NCI-H2081 (cell line): ENCODE measurements around the gene SPINK14.

Experiments used
- DNase-seq, 2 experiments: peaks; one replicate each; lab custom pipeline; 2025; lab: John Stamatoyannopoulos, UW

SPINK14 gene

DNA sequence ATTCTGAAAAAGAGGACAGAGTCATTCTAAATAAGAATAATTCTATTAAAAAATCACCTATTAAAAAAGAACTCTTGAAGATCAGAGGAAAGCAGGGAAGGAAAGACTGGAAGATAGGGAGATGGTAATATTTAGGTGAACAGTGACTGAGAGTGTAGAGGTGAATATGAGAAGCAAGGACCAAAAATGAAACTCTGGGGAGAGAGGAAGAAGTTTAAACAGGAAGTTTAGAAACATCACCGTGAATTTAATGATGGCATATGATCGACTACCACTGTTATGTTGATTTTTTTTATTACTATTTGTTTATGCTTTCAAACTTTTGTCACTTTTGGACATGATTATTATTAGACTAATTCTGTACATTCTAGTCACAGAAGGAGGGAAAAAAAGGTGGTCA lies 32.8 kb downstream of the SPINK14 start:
- no peak for DNase-seq

- DNase-seq, result no peak
These were observed 34.3 kb downstream of the SPINK14 start, which contains the start of gene SPINK6 for GRCh38 chr5:148202531-148203203. Gene SPINK6, plus strand, starts transcription at chr5:148203042. Its CDS starts 55 bp downstream, at chr5:148203097.

DNA sequence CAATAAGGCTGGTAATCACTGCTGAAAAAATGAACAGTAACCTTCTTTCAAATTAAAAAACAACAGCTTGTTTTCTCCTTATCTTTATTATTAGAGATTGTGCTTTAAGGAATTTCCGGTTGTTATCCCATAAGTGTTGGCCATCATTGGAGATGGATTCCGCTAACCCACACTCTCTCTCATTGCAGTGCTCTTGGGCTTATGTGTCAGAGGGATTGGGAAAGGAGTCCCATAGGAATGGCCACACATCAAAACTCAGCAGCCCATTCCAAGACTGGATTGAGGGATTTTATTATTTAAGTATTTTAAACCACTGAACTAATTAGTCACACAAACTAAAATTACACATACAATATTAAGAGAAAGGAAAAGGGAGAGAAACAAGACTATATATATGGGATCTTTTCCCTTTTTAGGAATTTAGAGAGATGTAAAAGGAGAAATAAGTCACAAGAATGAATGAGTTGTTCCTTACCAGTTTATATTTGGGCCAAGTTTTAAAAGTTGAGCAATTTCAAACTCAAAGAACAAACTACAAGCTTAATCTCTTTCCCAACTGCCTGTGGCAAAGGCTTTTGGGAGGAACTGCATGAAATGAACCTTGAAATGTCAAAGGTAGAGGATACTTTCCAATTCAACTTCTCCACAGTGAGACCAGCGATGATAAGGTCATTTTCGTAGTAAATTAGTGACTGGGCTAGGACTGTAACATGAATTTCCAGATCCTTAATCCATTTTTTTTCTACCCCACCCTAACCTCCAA lies 36.9 kb downstream of the SPINK14 start:
- no peak for DNase-seq

DNA sequence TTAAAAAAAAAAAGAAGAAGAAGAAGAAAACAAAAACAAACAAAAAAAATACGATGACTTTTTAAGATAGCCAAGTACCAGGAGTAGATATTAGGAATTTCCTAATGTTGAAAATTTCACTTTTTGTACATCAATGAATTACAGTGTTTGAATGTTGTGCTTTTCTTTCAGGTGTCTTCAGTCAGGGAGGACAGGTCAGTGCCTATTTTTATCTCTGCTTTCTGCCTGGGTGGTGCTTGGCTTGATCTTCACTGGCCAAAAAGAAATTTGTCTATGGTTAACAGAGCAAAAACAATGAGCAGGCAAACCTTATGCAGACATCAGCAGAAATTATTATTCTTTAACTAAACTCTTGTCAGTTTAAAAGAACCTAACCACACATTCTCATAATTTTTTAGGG lies 37.5 kb downstream of the SPINK14 start:
- DNase-seq, result no peak

GRCh38 chr5:148206620-148207019 lies 38.3 kb downstream of the SPINK14 start:
- no peak for DNase-seq

- no peak for DNase-seq
These were observed 39.9 kb downstream of the SPINK14 start for GRCh38 chr5:148208226-148208625.

DNA sequence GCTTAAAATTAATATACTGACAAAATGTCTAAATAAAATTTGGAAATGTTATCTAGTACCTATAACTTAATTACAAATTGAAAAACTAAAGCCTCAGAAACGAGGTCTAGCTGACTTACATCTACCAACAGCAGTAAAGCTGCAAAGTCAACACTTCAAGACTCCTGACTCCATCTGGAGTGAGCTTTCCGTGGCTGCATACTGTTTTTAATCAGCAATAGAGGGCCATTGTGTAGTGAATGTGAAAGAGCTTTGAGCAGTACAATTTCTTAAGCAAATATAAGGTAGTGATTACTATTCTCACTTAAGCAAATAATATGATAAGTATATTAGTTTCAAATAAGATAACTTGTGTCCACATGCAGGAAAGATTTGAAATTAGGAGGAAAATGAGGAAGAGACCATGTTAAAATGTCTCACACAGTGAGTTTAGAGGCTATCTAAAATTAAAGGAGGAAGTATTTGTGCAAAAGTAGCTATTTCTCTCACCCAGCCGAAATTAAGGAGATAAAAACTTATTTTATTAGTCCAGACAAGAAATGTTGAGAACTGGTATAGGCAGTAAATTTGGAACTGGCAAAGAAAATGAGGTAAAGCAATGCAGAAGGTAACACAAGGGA lies 40.9 kb downstream of the SPINK14 start:
- DNase-seq, result no peak

GRCh38 chr5:148214665-148215185 lies 46.4 kb downstream of the SPINK14 start:
- DNase-seq, result no peak

DNA sequence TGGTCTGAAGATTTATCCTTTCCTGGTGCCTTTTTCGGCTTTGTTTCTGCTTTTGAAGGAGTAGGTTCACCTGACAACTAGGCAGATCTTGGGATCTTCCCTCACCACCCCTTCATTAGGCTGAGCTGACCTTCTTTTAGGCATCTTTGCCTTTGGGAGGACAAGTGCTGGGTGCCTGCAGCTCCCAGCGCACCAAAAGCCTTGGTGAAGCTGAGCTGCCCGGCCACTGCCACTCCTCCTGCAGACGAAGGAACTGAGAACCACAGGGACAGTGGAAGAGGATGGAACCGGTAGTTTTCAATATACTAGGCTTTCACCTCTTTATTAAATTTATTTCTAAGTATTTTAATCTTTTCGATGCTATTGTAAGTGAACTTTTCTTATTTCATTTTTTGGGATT lies 53.2 kb downstream of the SPINK14 start:
- DNase-seq, result no peak

GRCh38 chr5:148224117-148224742 lies 55.9 kb downstream of the SPINK14 start:
- no peak for DNase-seq
